Left ventricle myocardium inferior (tissue), 1 donor: Measurements from ENCODE around the gene MAPK13. TPM values are rescaled to one million over a fixed set of nuclear protein-coding genes. Genes with fewer than 3 reads are reported as not detected.

ENCODE experiments used
- DNase-seq: peaks from one replicate; pipeline ENCODE4 v3.0.0-alpha.2; 2020
- H3K27ac ChIP-seq: fragments of 200-600 bp; replicated peaks from 2 replicates; pipeline ENCODE4 v1.8.0; 2021
- H3K27me3 ChIP-seq: fragments of 200-600 bp; 2 replicates; pipeline ENCODE4 v1.8.0; 2021; ENCODE audit warnings: low read depth
- H3K36me3 ChIP-seq: fragments of 200-600 bp; 2 replicates; pipeline ENCODE4 v1.8.0; 2021
- H3K4me1 ChIP-seq: fragments of 200-600 bp; 2 replicates; pipeline ENCODE4 v1.8.0; 2021
- H3K4me3 ChIP-seq: fragments of 200-600 bp; 2 replicates; pipeline ENCODE4 v1.8.0; 2021; ENCODE audit warnings: mild to moderate bottlenecking, moderate library complexity
- H3K9me3 ChIP-seq: fragments of 200-600 bp; replicated peaks from 2 replicates; pipeline ENCODE4 v1.8.0; 2021
- CTCF ChIP-seq: fragments of 200-600 bp; IDR thresholded peaks from 2 replicates; pipeline ENCODE4 v1.8.0; 2021; ENCODE audit warnings: antibody characterized with exemption, mild to moderate bottlenecking, borderline replicate concordance
- intact Hi-C: fragments of 100-400 bp; cut with micrococcal nuclease; formaldehyde crosslinking; loops from one replicate; pipeline ENCODE4 v1.11.0; 2022
- total RNA-seq: library from RNA; stranded (reverse); fragmentation: NEBNext Ultra II Directional; extraction: Animal tissue kit (Norgen Biotek cat#: 25700); gene quantifications from one replicate; pipeline ENCODE4 v1.2.1, GENCODE V29; 2021
- donor health status: DM: no; HTN: yes; CAD: no; lungs with severe emphysema.

Gene MAPK13
- total RNA-seq, 1 donor from 2014 or later = 0.33 TPM

GRCh38 chr6:36147294-36147693 is 17.0 kb downstream of the MAPK13 start:
- no peak for DNase-seq
- Histone ChIP-seq H3K4me1 (no peaks in the 10 kb centered on the region), H3K4me3 (no peak overlapping the region), H3K27ac (no peak overlapping the region), H3K27me3 (peaks cover 5% of the 10 kb centered on the region), H3K9me3 (no peaks in the 10 kb centered on the region), H3K36me3 (no peaks in the 10 kb centered on the region)
- no peak for TF ChIP-seq CTCF
- intact Hi-C loops = no loop called here

- H3K36me3 ChIP-seq = no peaks in the 10 kb centered on the region
- TF ChIP-seq CTCF = no peak
- intact Hi-C loops = no loop called here
- no peak overlapping the region for H3K27ac ChIP-seq
- no peaks in the 10 kb centered on the region for H3K4me1 ChIP-seq
- no peaks in the 10 kb centered on the region for H3K9me3 ChIP-seq
- H3K27me3 ChIP-seq = peaks cover 5% of the 10 kb centered on the region
- no peak for DNase-seq
- H3K4me3 ChIP-seq = no peak overlapping the region
These were observed 19.2 kb downstream of the MAPK13 start for GRCh38 chr6:36149476-36149875.

- no peaks in the 10 kb centered on the region for H3K9me3 ChIP-seq
- H3K27ac ChIP-seq = no peak overlapping the region
- H3K4me3 ChIP-seq = no peak overlapping the region
- H3K27me3 ChIP-seq = peaks cover 5% of the 10 kb centered on the region
- intact Hi-C loops = no loop called here
- no peak for DNase-seq
- H3K4me1 ChIP-seq = no peaks in the 10 kb centered on the region
- H3K36me3 ChIP-seq = no peaks in the 10 kb centered on the region
- TF ChIP-seq CTCF = no peak
These were observed 20.0 kb downstream of the MAPK13 start for GRCh38 chr6:36150283-36150682.

- Histone ChIP-seq H3K36me3 (no peaks in the 10 kb centered on the region), H3K27me3 (no peaks in the 10 kb centered on the region), H3K9me3 (peaks cover 10% of the 10 kb centered on the region), H3K4me3 (no peak overlapping the region), H3K4me1 (no peaks in the 10 kb centered on the region), H3K27ac (no peak overlapping the region)
- no peak for TF ChIP-seq CTCF
- no peak for DNase-seq
- intact Hi-C loops = no loop called here
These were observed 24.0 kb downstream of the MAPK13 start for GRCh38 chr6:36154286-36154685.

GRCh38 chr6:36155662-36156061 is 25.3 kb downstream of the MAPK13 start:
- H3K9me3 ChIP-seq = peaks cover 10% of the 10 kb centered on the region
- DNase-seq = no peak
- TF ChIP-seq CTCF = no peak
- H3K4me3 ChIP-seq = no peak overlapping the region
- H3K27ac ChIP-seq = no peak overlapping the region
- no peaks in the 10 kb centered on the region for H3K27me3 ChIP-seq
- intact Hi-C loops = no loop called here
- H3K36me3 ChIP-seq = no peaks in the 10 kb centered on the region
- no peaks in the 10 kb centered on the region for H3K4me1 ChIP-seq
